ENCODE results near the gene KCNQ1. TPM values are rescaled to one million over a fixed set of nuclear protein-coding genes. Genes with fewer than 3 reads are reported as not detected.

Gene KCNQ1
- total RNA-seq, 1 donor from 2014 or later = 0.16 TPM

DNA sequence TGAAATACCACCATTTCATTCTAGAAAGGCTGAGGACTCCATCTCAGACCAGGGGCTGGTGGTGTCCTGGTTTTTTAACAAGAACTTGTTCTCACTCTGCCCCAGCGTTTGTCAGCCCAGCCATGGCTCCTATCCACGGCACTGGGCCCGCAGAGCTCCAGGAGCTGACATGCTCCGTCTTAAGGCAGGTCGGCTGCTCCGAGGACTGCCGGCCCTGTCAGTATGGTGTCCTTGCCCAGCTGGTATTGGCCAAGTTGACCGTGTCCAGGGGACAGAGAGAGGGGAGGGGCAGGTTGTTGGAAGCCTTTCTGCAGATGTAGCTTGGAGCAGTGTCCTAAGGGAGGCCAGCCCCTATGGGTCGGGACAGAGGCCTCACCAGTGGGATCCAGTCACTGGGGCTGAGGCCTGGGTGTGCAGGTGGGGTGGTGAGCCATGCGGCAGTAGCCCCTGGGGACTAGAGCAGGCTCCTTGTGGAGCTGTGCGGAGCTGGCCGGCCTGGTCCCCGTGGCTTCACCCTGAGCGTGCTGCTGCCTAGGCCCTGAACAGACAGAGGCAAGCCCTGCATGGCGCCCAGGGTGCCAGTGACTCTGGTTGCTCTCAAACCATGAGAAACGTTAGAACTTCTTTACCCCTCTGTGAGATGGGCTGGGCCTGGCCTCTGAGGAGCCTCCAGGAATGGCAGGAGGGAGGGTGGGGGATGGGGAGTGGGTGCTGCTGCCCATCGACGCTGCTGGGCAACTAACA is 294.9 kb downstream of the KCNQ1 start:
- Mint-ChIP-seq H3K36me3 (ENCODE audit: unreplicated experiment) (no peaks in the 10 kb centered on the region), H3K4me3 (ENCODE audit: unreplicated experiment) (no peak overlapping the region), H3K4me1 (ENCODE audit: unreplicated experiment) (peaks cover 25% of the 10 kb centered on the region), H3K27me3 (ENCODE audit: unreplicated experiment) (peaks cover 3% of the 10 kb centered on the region), H3K27ac (ENCODE audit: unreplicated experiment) (no peak overlapping the region), H3K9me3 (ENCODE audit: unreplicated experiment) (no peaks in the 10 kb centered on the region)
- TF ChIP-seq, protein P1, sequence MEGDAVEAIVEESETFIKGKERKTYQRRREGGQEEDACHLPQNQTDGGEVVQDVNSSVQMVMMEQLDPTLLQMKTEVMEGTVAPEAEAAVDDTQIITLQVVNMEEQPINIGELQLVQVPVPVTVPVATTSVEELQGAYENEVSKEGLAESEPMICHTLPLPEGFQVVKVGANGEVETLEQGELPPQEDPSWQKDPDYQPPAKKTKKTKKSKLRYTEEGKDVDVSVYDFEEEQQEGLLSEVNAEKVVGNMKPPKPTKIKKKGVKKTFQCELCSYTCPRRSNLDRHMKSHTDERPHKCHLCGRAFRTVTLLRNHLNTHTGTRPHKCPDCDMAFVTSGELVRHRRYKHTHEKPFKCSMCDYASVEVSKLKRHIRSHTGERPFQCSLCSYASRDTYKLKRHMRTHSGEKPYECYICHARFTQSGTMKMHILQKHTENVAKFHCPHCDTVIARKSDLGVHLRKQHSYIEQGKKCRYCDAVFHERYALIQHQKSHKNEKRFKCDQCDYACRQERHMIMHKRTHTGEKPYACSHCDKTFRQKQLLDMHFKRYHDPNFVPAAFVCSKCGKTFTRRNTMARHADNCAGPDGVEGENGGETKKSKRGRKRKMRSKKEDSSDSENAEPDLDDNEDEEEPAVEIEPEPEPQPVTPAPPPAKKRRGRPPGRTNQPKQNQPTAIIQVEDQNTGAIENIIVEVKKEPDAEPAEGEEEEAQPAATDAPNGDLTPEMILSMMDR (IDR thresholded peaks at IDR 0.05) = no peak
- DNase-seq (ENCODE audit: extremely low spot score, unreplicated experiment) = no peak

DNA sequence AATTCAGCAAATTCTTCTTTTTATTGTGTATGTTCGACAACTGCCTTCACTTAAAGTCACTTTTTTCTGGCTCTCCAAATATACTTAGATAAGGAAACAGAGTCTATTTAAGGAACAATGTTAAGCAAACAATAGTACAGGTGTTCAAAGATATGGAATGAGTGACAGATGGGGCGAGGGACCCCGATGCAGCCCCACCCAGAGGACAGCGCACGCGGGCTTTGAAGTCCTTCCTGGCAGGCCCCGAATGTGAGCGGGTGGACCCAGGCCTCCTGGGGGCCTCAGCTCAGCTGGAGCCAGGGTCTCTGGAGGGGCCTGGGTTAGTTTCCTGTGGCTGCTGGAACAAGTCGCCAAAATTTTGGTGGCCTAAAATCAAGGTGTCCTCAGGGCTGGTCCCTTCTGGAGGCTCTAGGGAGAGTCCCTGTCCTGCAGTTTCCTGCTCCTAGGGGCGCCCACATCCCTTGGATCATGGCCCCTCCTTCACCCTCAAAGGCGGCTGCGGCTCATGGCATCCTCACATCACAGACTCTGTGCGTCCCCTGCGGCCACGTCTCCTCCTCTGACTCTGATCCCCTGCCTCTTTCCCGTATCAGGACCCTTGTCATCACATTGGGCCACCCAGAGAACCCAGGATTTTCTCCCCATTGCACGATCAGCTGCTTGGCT is 295.6 kb downstream of the KCNQ1 start:
- Mint-ChIP-seq H3K36me3 (ENCODE audit: unreplicated experiment) (no peaks in the 10 kb centered on the region), H3K9me3 (ENCODE audit: unreplicated experiment) (no peaks in the 10 kb centered on the region), H3K27me3 (ENCODE audit: unreplicated experiment) (peaks cover 4% of the 10 kb centered on the region), H3K4me3 (ENCODE audit: unreplicated experiment) (no peak overlapping the region), H3K27ac (ENCODE audit: unreplicated experiment) (no peak overlapping the region), H3K4me1 (ENCODE audit: unreplicated experiment) (peaks cover 25% of the 10 kb centered on the region)
- TF ChIP-seq, protein P1 (IDR thresholded peaks at IDR 0.05) = no peak
- no peak for DNase-seq (ENCODE audit: extremely low spot score, unreplicated experiment)

DNA sequence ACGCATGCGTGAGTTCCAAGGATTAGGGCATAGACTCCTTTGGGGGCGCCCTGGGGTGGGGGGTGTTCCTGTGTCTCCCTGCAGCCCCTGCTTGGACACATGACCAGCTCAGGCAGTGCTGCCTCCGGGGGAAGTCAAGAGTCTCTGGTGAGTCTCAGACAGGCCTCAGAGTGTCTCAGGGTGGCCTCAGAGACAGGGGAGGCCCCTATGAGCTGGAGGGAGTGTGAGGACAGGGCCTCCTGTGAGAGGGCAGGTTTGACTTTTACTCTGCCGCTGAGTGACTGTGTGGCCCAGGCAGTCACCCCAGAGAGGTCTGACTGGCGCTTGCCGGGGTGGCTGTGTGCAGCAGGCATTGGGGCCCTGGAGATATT is 296.2 kb downstream of the KCNQ1 start:
- Mint-ChIP-seq H3K4me3 (ENCODE audit: unreplicated experiment) (no peak overlapping the region), H3K27ac (ENCODE audit: unreplicated experiment) (no peak overlapping the region), H3K9me3 (ENCODE audit: unreplicated experiment) (no peaks in the 10 kb centered on the region), H3K4me1 (ENCODE audit: unreplicated experiment) (peaks cover 25% of the 10 kb centered on the region), H3K27me3 (ENCODE audit: unreplicated experiment) (peaks cover 4% of the 10 kb centered on the region), H3K36me3 (ENCODE audit: unreplicated experiment) (no peaks in the 10 kb centered on the region)
- DNase-seq (ENCODE audit: extremely low spot score, unreplicated experiment) = no peak
- TF ChIP-seq, protein P1 (IDR thresholded peaks at IDR 0.05) = no peak

DNA sequence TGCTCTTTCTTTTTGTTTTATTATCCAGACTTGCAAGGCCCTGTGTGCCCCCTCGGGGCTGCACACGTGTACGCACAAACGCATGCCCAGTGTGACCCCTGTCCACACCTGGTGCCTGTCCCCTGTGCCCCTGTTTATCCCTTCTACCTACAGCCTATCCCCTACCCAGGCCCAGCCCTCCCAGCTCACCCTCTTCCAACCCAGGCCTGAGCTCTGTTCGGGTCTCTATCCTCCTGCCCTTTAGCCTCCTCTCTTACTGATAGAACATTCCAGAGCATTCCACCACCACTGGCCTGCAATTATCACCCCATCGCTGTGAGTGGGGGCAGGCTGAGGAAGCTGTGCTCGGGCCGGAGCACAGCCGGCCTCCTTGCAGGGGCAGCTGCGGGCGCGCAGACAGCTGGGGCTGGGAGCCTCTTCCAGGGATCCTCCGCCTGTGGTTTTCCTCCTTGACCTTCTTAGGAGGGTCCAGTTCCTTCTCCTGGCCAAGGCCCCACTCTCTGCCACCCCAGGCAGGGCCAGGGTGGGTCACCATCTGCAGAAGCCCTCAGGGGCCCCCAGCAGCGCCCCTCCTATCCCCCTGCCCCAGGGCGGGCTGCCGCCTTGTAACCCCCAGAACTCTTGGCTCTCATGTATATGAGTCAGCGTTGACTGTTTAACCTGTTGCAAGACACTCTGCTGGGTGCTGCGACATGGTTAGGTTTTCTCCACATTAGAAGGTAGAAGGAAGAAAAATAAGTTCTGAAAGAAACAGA is 296.7 kb downstream of the KCNQ1 start:
- H3K4me3 Mint-ChIP-seq (ENCODE audit: unreplicated experiment) = no peak overlapping the region
- no peaks in the 10 kb centered on the region for H3K36me3 Mint-ChIP-seq (ENCODE audit: unreplicated experiment)
- no peak overlapping the region for H3K27ac Mint-ChIP-seq (ENCODE audit: unreplicated experiment)
- peaks cover 4% of the 10 kb centered on the region for H3K27me3 Mint-ChIP-seq (ENCODE audit: unreplicated experiment)
- H3K4me1 Mint-ChIP-seq (ENCODE audit: unreplicated experiment) = peaks cover 25% of the 10 kb centered on the region
- TF ChIP-seq, protein P1 (IDR thresholded peaks at IDR 0.05) = no peak
- no peak for DNase-seq (ENCODE audit: extremely low spot score, unreplicated experiment)
- no peaks in the 10 kb centered on the region for H3K9me3 Mint-ChIP-seq (ENCODE audit: unreplicated experiment)

DNA sequence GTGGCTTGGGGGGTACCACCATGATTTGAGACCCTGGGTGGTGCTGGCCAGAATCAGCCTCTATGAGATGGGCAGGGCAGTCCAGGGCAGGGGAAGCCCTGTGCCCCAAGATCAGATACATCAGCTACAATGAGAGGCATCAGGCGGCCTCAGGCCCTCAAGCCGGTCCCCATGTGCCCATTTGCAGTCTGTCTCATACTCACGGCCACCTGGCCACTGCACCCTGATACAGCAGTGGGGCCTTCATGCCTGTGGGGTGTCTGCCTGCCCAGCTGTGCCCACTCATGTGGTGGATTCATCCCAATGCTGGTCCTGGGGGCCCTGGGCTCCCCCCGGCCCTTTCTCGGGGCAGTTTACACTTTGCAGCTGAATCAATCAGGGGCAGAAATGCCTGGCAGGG is 297.4 kb downstream of the KCNQ1 start:
- Mint-ChIP-seq H3K27me3 (ENCODE audit: unreplicated experiment) (peaks cover 4% of the 10 kb centered on the region), H3K9me3 (ENCODE audit: unreplicated experiment) (no peaks in the 10 kb centered on the region), H3K27ac (ENCODE audit: unreplicated experiment) (no peak overlapping the region), H3K4me3 (ENCODE audit: unreplicated experiment) (no peak overlapping the region), H3K36me3 (ENCODE audit: unreplicated experiment) (no peaks in the 10 kb centered on the region), H3K4me1 (ENCODE audit: unreplicated experiment) (peaks cover 25% of the 10 kb centered on the region)
- TF ChIP-seq, protein P1 (IDR thresholded peaks at IDR 0.05) = no peak
- no peak for DNase-seq (ENCODE audit: extremely low spot score, unreplicated experiment)

Measured in osteocyte (in vitro differentiated cells).